ENCODE results near the gene NELL1.

NELL1 gene

DNA sequence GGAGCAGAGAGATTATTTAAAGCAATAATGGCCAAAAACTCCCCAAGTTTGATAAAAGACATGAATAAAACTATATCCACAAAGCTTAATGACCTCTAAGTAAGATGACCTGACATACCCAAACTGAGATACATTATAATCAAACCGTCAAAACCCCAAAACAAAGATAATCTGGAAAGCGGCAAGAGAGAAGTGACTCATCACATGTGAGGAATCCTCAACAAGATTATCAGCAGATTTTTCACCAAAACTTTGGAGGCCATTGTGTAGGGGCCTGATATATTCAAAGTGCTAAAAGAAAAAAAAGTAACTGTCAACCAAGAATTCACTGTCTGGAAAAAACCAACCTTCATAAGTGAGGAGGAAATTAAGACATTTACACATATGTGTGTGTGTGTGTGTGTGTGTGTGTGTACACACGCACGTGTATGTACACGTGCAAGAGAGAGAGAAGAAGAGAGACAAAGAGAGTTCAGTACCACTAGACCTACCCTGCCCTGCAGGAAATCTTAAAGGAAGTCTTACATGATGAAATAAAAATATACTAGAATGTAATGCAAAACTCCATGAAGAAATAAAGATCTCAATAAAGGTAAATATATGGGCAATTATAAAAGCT, 752.4 kb downstream of the NELL1 start:
- no peaks in the 10 kb centered on the region for H3K9me3 ChIP-seq (ENCODE audit: control insufficient read depth in 1 of 2, low read length in 2 of 2)
- H3K27me3 ChIP-seq (ENCODE audit: low read depth, low read length): no peaks in the 10 kb centered on the region
- H3K4me1 ChIP-seq (ENCODE audit: control insufficient read depth in 1 of 2, insufficient read depth in 2 of 2, low read length in 2 of 2): no peaks in the 10 kb centered on the region
- no peaks in the 10 kb centered on the region for H3K36me3 ChIP-seq (ENCODE audit: control insufficient read depth in 1 of 2, insufficient read depth in 2 of 2, low read length in 2 of 2)
- H3K27ac ChIP-seq (ENCODE audit: low read length): no peak overlapping the region
- H3K4me3 ChIP-seq (ENCODE audit: low read depth in 1 of 2, low read length in 2 of 2): no peak overlapping the region

DNA sequence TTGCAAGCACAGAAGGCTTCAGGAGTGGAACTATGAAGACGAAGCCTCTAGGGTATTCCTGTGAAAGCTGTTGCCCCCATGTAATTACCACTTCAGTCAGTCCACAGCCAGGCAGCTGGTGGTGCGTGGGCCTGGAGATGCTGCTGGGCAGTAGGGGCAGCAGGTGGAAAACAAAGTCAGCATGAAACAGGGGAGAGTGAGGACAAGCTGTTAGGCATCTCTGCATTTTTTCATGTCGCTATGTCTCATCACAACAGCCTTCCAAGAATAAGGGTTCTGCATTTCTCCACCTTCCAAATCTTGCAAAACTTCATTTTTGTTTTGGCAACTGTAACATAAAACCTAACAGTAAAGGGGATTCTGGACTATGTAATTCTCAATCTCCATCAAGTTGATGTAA, 757.5 kb downstream of the NELL1 start:
- no peaks in the 10 kb centered on the region for H3K9me3 ChIP-seq (ENCODE audit: control insufficient read depth in 1 of 2, low read length in 2 of 2)

DNA sequence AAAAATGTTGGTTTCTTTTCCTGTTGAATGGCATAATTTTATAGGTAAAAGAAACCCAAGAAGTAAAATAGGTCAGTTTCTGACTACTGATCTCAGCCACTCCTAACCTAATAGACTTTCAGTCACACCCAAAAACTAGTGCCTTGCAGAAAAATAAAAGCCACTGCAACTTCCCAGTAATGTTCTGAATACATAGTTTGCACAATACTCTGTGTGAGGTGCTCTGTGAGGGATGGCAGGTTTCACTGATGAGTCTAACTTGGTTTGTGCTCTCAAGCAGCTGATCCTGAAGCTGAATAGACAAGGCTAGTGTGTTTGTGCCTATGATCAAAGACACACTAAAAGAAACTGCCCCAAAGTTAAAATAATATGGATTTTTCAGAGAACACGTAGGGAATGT, 758.3 kb downstream of the NELL1 start:
- no peaks in the 10 kb centered on the region for H3K9me3 ChIP-seq (ENCODE audit: control insufficient read depth in 1 of 2, low read length in 2 of 2)
- no peak overlapping the region for H3K27ac ChIP-seq (ENCODE audit: low read length)
- no peaks in the 10 kb centered on the region for H3K4me1 ChIP-seq (ENCODE audit: control insufficient read depth in 1 of 2, insufficient read depth in 2 of 2, low read length in 2 of 2)
- no peaks in the 10 kb centered on the region for H3K36me3 ChIP-seq (ENCODE audit: control insufficient read depth in 1 of 2, insufficient read depth in 2 of 2, low read length in 2 of 2)
- no peaks in the 10 kb centered on the region for H3K27me3 ChIP-seq (ENCODE audit: low read depth, low read length)
- no peak overlapping the region for H3K4me3 ChIP-seq (ENCODE audit: low read depth in 1 of 2, low read length in 2 of 2)

More for the DNA sequence above, 757.5 kb downstream of the NELL1 start:
- no peaks in the 10 kb centered on the region for H3K36me3 ChIP-seq (ENCODE audit: control insufficient read depth in 1 of 2, insufficient read depth in 2 of 2, low read length in 2 of 2)
- no peak overlapping the region for H3K4me3 ChIP-seq (ENCODE audit: low read depth in 1 of 2, low read length in 2 of 2)
- H3K4me1 ChIP-seq (ENCODE audit: control insufficient read depth in 1 of 2, insufficient read depth in 2 of 2, low read length in 2 of 2): no peaks in the 10 kb centered on the region
- no peaks in the 10 kb centered on the region for H3K27me3 ChIP-seq (ENCODE audit: low read depth, low read length)
- H3K27ac ChIP-seq (ENCODE audit: low read length): no peak overlapping the region

DNA sequence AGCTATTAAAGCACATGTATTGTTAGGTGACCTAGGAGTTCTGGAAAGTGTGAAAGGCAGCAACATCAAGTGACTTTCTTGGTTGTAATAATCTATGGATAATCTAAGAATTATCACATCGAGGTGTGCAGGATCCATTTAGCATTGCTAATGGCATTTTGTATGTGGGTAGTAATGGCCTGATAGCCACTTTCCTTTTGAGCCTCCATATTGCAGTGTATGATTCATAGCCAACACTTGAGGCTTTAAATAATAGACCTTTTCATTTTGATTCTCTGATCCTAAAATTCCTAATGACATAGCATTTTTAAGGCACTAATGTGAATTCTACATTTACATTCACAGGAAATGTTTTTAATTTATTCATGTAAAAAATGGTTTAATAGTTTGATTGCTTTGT, 759.4 kb downstream of the NELL1 start:
- H3K36me3 ChIP-seq (ENCODE audit: control insufficient read depth in 1 of 2, insufficient read depth in 2 of 2, low read length in 2 of 2): no peaks in the 10 kb centered on the region
- no peaks in the 10 kb centered on the region for H3K27me3 ChIP-seq (ENCODE audit: low read depth, low read length)
- no peak overlapping the region for H3K4me3 ChIP-seq (ENCODE audit: low read depth in 1 of 2, low read length in 2 of 2)
- no peaks in the 10 kb centered on the region for H3K4me1 ChIP-seq (ENCODE audit: control insufficient read depth in 1 of 2, insufficient read depth in 2 of 2, low read length in 2 of 2)
- no peak overlapping the region for H3K27ac ChIP-seq (ENCODE audit: low read length)
- no peaks in the 10 kb centered on the region for H3K9me3 ChIP-seq (ENCODE audit: control insufficient read depth in 1 of 2, low read length in 2 of 2)

DNA sequence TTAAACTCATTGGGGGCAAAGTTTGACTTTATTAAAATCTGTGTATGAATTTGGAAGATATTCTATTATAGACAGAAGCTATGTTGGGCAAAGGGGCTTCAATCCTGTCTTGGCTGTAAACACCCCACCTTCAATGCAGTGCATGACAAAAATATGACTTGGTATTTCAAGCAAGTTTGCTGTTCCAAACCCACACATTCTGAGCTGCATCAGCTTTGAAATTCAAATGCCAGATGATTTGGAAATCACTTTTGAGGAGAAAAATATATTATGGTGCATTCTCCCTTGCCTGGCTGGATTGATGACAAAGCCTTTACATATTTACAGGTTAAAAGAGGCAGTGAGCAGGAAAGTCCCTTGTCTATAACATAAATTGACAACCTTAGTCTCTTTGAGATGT, 760.0 kb downstream of the NELL1 start:
- H3K36me3 ChIP-seq (ENCODE audit: control insufficient read depth in 1 of 2, insufficient read depth in 2 of 2, low read length in 2 of 2): no peaks in the 10 kb centered on the region
- no peaks in the 10 kb centered on the region for H3K4me1 ChIP-seq (ENCODE audit: control insufficient read depth in 1 of 2, insufficient read depth in 2 of 2, low read length in 2 of 2)
- no peak overlapping the region for H3K4me3 ChIP-seq (ENCODE audit: low read depth in 1 of 2, low read length in 2 of 2)
- no peaks in the 10 kb centered on the region for H3K9me3 ChIP-seq (ENCODE audit: control insufficient read depth in 1 of 2, low read length in 2 of 2)
- no peak overlapping the region for H3K27ac ChIP-seq (ENCODE audit: low read length)
- H3K27me3 ChIP-seq (ENCODE audit: low read depth, low read length): no peaks in the 10 kb centered on the region

DNA sequence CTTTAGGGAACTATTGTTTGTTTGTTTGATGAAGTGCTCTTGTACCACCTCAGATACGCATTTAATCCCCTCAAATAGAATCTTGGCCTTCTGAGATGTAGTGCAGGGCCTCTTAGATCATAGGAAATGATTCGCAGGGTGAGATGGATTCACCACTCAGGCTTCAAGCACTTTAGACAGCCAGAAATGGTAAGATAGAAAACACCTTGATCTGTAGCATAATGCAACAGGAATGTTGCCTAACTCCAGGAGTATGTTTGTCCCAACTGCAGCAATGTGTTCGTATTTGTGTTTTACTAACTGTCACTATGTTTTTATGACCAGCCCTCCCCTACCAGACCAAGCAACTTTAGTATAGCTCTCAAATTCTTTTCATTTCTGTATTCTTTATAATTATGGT, 761.2 kb downstream of the NELL1 start:
- H3K4me3 ChIP-seq (ENCODE audit: low read depth in 1 of 2, low read length in 2 of 2): no peak overlapping the region
- H3K36me3 ChIP-seq (ENCODE audit: control insufficient read depth in 1 of 2, insufficient read depth in 2 of 2, low read length in 2 of 2): no peaks in the 10 kb centered on the region
- no peaks in the 10 kb centered on the region for H3K9me3 ChIP-seq (ENCODE audit: control insufficient read depth in 1 of 2, low read length in 2 of 2)
- H3K27me3 ChIP-seq (ENCODE audit: low read depth, low read length): no peaks in the 10 kb centered on the region
- no peaks in the 10 kb centered on the region for H3K4me1 ChIP-seq (ENCODE audit: control insufficient read depth in 1 of 2, insufficient read depth in 2 of 2, low read length in 2 of 2)
- no peak overlapping the region for H3K27ac ChIP-seq (ENCODE audit: low read length)

DNA sequence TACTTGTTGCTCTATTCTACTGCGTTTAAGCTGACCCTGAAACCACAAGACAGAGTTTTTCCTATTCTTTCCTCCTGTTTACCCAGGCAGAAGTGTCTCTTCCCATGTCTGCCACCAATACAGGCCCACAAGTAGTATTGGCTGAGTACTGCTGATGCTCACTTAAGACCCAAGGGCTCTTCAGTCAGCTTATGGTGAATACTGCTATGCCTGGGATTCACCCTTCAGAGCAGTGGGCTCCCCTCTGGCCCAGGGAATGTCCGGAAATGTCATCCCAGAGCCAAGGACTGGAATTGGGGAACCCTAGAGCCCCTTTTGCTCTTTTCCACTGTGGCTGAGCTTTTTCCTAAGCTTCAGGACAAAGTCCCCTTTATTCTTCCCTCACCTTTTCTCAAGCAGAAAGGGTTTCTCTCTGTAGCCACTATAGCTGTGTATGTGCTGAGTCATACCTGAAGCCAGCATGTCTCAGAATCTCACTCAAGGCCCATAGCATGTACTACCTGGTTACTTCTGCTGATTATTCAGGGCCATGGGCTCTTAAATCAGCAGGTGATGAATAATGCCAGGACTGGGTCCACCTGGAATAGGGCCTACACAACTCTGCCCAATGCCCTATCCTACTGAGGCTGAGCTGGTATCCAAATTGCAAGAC, 777.7 kb downstream of the NELL1 start:
- Histone ChIP-seq H3K27ac (ENCODE audit: low read length) (no peak overlapping the region), H3K4me3 (ENCODE audit: low read depth in 1 of 2, low read length in 2 of 2) (no peak overlapping the region), H3K27me3 (ENCODE audit: low read depth, low read length) (no peaks in the 10 kb centered on the region), H3K36me3 (ENCODE audit: control insufficient read depth in 1 of 2, insufficient read depth in 2 of 2, low read length in 2 of 2) (no peaks in the 10 kb centered on the region), H3K9me3 (ENCODE audit: control insufficient read depth in 1 of 2, low read length in 2 of 2) (peaks cover 0 to 9% of the 10 kb centered on the region in 2 donors), H3K4me1 (ENCODE audit: control insufficient read depth in 1 of 2, insufficient read depth in 2 of 2, low read length in 2 of 2) (no peaks in the 10 kb centered on the region)

DNA sequence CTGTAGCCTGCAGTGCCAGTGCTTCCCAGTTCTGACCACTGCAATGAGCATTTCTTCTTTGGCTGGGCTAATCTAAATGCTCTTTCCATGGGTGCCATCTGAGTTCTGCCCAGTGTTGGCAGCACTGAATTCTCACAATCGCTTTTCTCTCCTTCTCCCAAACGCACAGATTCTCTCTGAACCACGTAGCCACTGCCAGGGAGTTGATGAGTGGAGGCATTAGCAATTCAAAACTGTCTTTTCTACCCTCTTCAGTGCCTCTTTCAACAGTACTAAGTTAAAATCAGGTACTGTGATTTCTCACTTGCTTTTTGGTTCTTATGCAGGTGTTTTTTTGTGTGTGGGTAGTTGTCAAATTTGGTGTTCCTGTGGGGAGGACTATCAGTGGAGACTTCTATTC, 778.5 kb downstream of the NELL1 start:
- no peaks in the 10 kb centered on the region for H3K36me3 ChIP-seq (ENCODE audit: control insufficient read depth in 1 of 2, insufficient read depth in 2 of 2, low read length in 2 of 2)

DNA sequence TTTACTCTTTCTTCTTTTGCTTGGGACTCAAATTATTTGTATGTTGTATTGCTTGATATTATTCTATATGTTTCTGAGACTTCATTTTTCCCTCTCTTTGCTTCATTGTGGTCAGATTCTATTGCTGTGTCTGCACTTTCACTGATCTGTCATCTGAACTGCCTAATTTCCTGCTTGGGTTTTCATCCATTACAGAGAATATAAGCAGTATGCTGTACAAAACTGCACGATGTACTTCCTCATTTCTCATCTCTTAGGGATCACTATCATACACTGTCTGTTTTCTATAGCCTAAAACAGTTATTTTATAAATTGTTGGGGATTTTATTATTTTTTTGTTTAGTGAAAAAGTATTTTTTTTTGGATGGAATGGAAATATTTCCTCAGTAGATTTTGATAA, 786.8 kb downstream of the NELL1 start:
- Histone ChIP-seq H3K27me3 (ENCODE audit: low read depth, low read length) (no peaks in the 10 kb centered on the region), H3K36me3 (ENCODE audit: control insufficient read depth in 1 of 2, insufficient read depth in 2 of 2, low read length in 2 of 2) (no peaks in the 10 kb centered on the region), H3K4me3 (ENCODE audit: low read depth in 1 of 2, low read length in 2 of 2) (no peak overlapping the region), H3K4me1 (ENCODE audit: control insufficient read depth in 1 of 2, insufficient read depth in 2 of 2, low read length in 2 of 2) (no peaks in the 10 kb centered on the region), H3K27ac (ENCODE audit: low read length) (no peak overlapping the region), H3K9me3 (ENCODE audit: control insufficient read depth in 1 of 2, low read length in 2 of 2) (no peaks in the 10 kb centered on the region)

More for the DNA sequence above, 778.5 kb downstream of the NELL1 start:
- Histone ChIP-seq H3K9me3 (ENCODE audit: control insufficient read depth in 1 of 2, low read length in 2 of 2) (peaks cover 0 to 9% of the 10 kb centered on the region in 2 donors), H3K27ac (ENCODE audit: low read length) (no peak overlapping the region), H3K27me3 (ENCODE audit: low read depth, low read length) (no peaks in the 10 kb centered on the region), H3K4me1 (ENCODE audit: control insufficient read depth in 1 of 2, insufficient read depth in 2 of 2, low read length in 2 of 2) (no peaks in the 10 kb centered on the region), H3K4me3 (ENCODE audit: low read depth in 1 of 2, low read length in 2 of 2) (no peak overlapping the region)

DNA sequence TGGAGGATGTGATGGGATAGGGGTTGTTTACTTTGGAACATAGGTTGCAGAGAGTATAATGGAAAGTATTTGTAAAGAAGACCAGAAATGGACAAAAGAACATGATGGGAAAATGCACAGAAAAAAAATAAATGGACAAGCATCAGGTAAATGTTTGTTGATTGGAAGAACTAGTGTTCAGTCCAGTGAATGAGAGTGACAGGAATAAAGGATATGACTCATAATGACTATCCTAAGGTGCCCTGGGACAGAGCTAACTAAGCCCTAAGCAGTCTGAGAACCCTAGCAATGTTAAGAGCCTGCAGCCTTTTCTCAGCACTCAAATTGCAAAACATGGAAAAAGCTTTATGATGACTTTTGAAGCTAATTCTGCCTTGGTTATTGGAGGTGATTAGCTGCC, 790.7 kb downstream of the NELL1 start:
- Histone ChIP-seq H3K27ac (ENCODE audit: low read length) (no peak overlapping the region), H3K36me3 (ENCODE audit: control insufficient read depth in 1 of 2, insufficient read depth in 2 of 2, low read length in 2 of 2) (no peaks in the 10 kb centered on the region), H3K27me3 (ENCODE audit: low read depth, low read length) (no peaks in the 10 kb centered on the region), H3K4me3 (ENCODE audit: low read depth in 1 of 2, low read length in 2 of 2) (no peak overlapping the region), H3K4me1 (ENCODE audit: control insufficient read depth in 1 of 2, insufficient read depth in 2 of 2, low read length in 2 of 2) (no peaks in the 10 kb centered on the region), H3K9me3 (ENCODE audit: control insufficient read depth in 1 of 2, low read length in 2 of 2) (no peaks in the 10 kb centered on the region)

DNA sequence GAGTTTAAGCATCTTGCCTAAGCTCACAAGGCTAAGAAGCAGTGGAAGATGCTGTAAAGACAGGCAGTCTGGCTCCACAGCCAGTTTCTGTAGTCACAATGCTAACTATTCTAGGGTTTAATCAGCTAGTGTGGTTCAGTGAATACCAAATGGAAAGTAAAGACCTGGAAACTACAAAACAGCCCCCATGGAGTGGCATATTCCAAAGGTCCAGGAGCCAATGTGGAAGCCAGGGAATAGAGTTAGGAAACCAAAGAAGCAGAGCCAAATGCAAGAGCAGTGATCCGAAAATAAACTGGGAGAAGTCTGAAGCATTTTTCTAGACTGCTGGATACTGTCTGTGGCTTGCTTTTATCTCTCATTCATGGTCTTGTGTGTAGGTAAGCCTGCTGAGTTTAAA, 792.3 kb downstream of the NELL1 start:
- Histone ChIP-seq H3K27ac (ENCODE audit: low read length) (no peak overlapping the region), H3K4me1 (ENCODE audit: control insufficient read depth in 1 of 2, insufficient read depth in 2 of 2, low read length in 2 of 2) (no peaks in the 10 kb centered on the region), H3K9me3 (ENCODE audit: control insufficient read depth in 1 of 2, low read length in 2 of 2) (no peaks in the 10 kb centered on the region), H3K36me3 (ENCODE audit: control insufficient read depth in 1 of 2, insufficient read depth in 2 of 2, low read length in 2 of 2) (no peaks in the 10 kb centered on the region), H3K27me3 (ENCODE audit: low read depth, low read length) (no peaks in the 10 kb centered on the region), H3K4me3 (ENCODE audit: low read depth in 1 of 2, low read length in 2 of 2) (no peak overlapping the region)

Measured in muscle layer of duodenum (tissue), 2 donors.